Measurements from ENCODE around the gene BMPR1B.
"Not testable (repeated sequence)": the region's sequence is repeated elsewhere in the genome, so short reads cannot be mapped to it uniquely, and the experiment has no call there.

DNA sequence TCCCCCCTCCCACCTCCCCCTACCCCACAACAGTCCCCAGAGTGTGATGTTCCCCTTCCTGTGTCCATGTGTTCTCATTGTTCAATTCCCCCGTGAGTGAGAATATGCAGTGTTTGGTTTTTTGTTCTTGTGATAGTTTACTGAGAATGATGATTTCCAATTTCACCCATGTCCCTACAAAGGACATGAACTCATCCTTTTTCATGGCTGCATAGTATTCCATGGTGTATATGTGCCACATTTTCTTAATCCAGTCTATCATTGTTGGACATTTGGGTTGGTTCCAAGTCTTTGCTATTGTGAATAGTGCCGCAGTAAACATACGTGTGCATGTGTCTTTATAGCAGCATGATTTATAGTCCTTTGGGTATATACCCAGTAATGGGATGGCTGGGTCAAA is 413.6 kb downstream of the BMPR1B start:
- TF ChIP-seq, protein P1, sequence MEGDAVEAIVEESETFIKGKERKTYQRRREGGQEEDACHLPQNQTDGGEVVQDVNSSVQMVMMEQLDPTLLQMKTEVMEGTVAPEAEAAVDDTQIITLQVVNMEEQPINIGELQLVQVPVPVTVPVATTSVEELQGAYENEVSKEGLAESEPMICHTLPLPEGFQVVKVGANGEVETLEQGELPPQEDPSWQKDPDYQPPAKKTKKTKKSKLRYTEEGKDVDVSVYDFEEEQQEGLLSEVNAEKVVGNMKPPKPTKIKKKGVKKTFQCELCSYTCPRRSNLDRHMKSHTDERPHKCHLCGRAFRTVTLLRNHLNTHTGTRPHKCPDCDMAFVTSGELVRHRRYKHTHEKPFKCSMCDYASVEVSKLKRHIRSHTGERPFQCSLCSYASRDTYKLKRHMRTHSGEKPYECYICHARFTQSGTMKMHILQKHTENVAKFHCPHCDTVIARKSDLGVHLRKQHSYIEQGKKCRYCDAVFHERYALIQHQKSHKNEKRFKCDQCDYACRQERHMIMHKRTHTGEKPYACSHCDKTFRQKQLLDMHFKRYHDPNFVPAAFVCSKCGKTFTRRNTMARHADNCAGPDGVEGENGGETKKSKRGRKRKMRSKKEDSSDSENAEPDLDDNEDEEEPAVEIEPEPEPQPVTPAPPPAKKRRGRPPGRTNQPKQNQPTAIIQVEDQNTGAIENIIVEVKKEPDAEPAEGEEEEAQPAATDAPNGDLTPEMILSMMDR (conservative IDR thresholded peaks at IDR 0.05; ENCODE audit: low read depth, low read length) = not testable (repeated sequence)
- not testable (repeated sequence) for TF ChIP-seq EZH2 (IDR thresholded peaks at IDR 0.05; ENCODE audit: low read length, unreplicated experiment); EZH2phosphoT487 (IDR thresholded peaks at IDR 0.05; ENCODE audit: borderline replicate concordance, low read length)

All from PC-3 (cell line).